Measurements from ENCODE around the gene POLR1A. TPM values are rescaled to one million over a fixed set of nuclear protein-coding genes. Genes with fewer than 3 reads are reported as not detected.
A peak's percentile ranks its signal among the peaks of the same experiment; 100 is the strongest.

Gene POLR1A
- total RNA-seq (32.7 and 36.8 TPM in 2 replicates), polyA plus RNA-seq (3.4 and 3.6 TPM in 2 replicates), polyA minus RNA-seq (8.6 and 12.8 TPM in 2 replicates)
- total RNA-seq (2013): 10.5 TPM

GRCh38 chr2:86105252-86105968, at the start of gene POLR1A:
TSS of gene POLR1A (minus strand) at chr2:86105886. CDS start at chr2:86105776, 110 bp downstream.
- peaks cover 50% of the 10 kb centered on the region for H3K4me1 Mint-ChIP-seq
- ChIA-PET CTCF (interaction anchor here (0.6 to 2.1 kb wide), 8 partner anchors 9 to 336 kb away, joined by 3 to 15 read pairs (median 4); partner anchors contain the start of gene KDM3A), POLR2A (interaction anchor here (0.6 to 1.7 kb wide), 7 partner anchors 67 to 336 kb away, joined by 3 to 9 read pairs (median 4); partner anchors contain the start of genes IMMT and KDM3A)
- 0% methylated on average over 22 of the region's 38 CpGs for WGBS (ENCODE audit: insufficient coverage)
- peaks cover 94% of the 10 kb centered on the region for H3K79me2 ChIP-seq (ENCODE audit: control insufficient read depth, insufficient read depth, low read length)
- H4K20me1 ChIP-seq (ENCODE audit: control insufficient read depth, insufficient read depth, low read length, poor library complexity, severe bottlenecking): peaks cover 20% of the 10 kb centered on the region
- peak within 1 kb of the TSS; percentile 84 for H3K4me2 ChIP-seq (replicated peaks; ENCODE audit: low read depth, low read length, poor library complexity, severe bottlenecking)
- DNase-seq (peak; percentile 95), ATAC-seq (ENCODE audit: low read depth) (peak; percentile 76)
- peak within 1 kb of the TSS; percentile 74 to 92 for H3K27ac ChIP-seq (ENCODE audit: low read length in 2 of 2)
- H3K36me3 ChIP-seq (replicated peaks in 1 of 2; ENCODE audit: control extremely low read depth in 1 of 2, control insufficient read depth in 1 of 2, extremely low read depth in 1 of 2, insufficient read depth in 2 of 2, low read length in 1 of 2): peaks cover 3 to 14% of the 10 kb centered on the region in 2 experiments
- H3K9ac ChIP-seq (ENCODE audit: low read length): peak within 1 kb of the TSS; percentile 84
- H3K4me3 Mint-ChIP-seq: peak within 1 kb of the TSS; percentile 93
- peak within 1 kb of the TSS; percentile 95 for H3K27ac Mint-ChIP-seq
- H3K9me3 Mint-ChIP-seq (ENCODE audit: insufficient read depth): no peaks in the 10 kb centered on the region
- no peaks in the 10 kb centered on the region for H3K9me3 ChIP-seq (ENCODE audit: control extremely low read depth in 1 of 3, control insufficient read depth in 2 of 3, insufficient read depth in 1 of 3, low read length in 2 of 3)
- intact Hi-C loops (cut with micrococcal nuclease): loop anchor here (1.0 to 10.0 kb wide), 4 partner anchors 25 to 491 kb away; partner anchors contain the start of genes C2orf68 and USP39
- H2AFZ ChIP-seq (ENCODE audit: insufficient read depth, low read depth, low read length, poor library complexity, severe bottlenecking): peak within 1 kb of the TSS; percentile 86
- no peaks in the 10 kb centered on the region for H3K27me3 ChIP-seq (replicated peaks in 1 of 4; ENCODE audit: control extremely low read depth in 1 of 4, control insufficient read depth in 3 of 4, insufficient read depth in 4 of 4, low read length in 3 of 4)
- H3K4me1 ChIP-seq (ENCODE audit: control insufficient read depth in 2 of 2, insufficient read depth in 2 of 2, low read length in 2 of 2): peaks cover 16 to 22% of the 10 kb centered on the region in 2 donors
- H3K27me3 Mint-ChIP-seq: no peaks in the 10 kb centered on the region
- TF ChIP-seq CTCF (IDR thresholded peaks at IDR 0.05) (no peak), EZH2 (IDR thresholded peaks at IDR 0.05; ENCODE audit: borderline replicate concordance, insufficient read depth, low read depth, low read length, poor library complexity, severe bottlenecking) (no peak)
- peak within 1 kb of the TSS; percentile 88 to 96 (median 89) for H3K4me3 ChIP-seq (ENCODE audit: control extremely low read depth in 1 of 5, extremely low read depth in 1 of 5, insufficient read depth in 1 of 5, low read depth in 2 of 5, low read length in 4 of 5)

GRCh38 chr2:86150502-86150901, 44.8 kb upstream of the POLR1A start:
- Histone ChIP-seq H3K36me3 (replicated peaks in 1 of 2; ENCODE audit: control extremely low read depth in 1 of 2, control insufficient read depth in 1 of 2, extremely low read depth in 1 of 2, insufficient read depth in 2 of 2, low read length in 1 of 2) (peaks cover 23 to 68% of the 10 kb centered on the region in 2 experiments), H3K4me1 (ENCODE audit: control insufficient read depth in 2 of 2, insufficient read depth in 2 of 2, low read length in 2 of 2) (no peaks in the 10 kb centered on the region), H3K27ac (ENCODE audit: low read length in 2 of 2) (no peak overlapping the region), H3K9ac (ENCODE audit: low read length) (no peak overlapping the region), H3K27me3 (replicated peaks in 1 of 4; ENCODE audit: control extremely low read depth in 1 of 4, control insufficient read depth in 3 of 4, insufficient read depth in 4 of 4, low read length in 3 of 4) (no peaks in the 10 kb centered on the region), H4K20me1 (ENCODE audit: control insufficient read depth, insufficient read depth, low read length, poor library complexity, severe bottlenecking) (no peaks in the 10 kb centered on the region), H3K4me3 (ENCODE audit: control extremely low read depth in 1 of 5, extremely low read depth in 1 of 5, insufficient read depth in 1 of 5, low read depth in 2 of 5, low read length in 4 of 5) (no peak overlapping the region), H3K79me2 (ENCODE audit: control insufficient read depth, insufficient read depth, low read length) (no peaks in the 10 kb centered on the region), H3K9me3 (ENCODE audit: control extremely low read depth in 1 of 3, control insufficient read depth in 2 of 3, insufficient read depth in 1 of 3, low read length in 2 of 3) (no peaks in the 10 kb centered on the region), H2AFZ (ENCODE audit: insufficient read depth, low read depth, low read length, poor library complexity, severe bottlenecking) (no peak overlapping the region), H3K4me2 (replicated peaks; ENCODE audit: low read depth, low read length, poor library complexity, severe bottlenecking) (no peak overlapping the region)
- intact Hi-C loops (cut with micrococcal nuclease): no loop called here
- no peaks in the 10 kb centered on the region for H3K27me3 Mint-ChIP-seq
- WGBS (ENCODE audit: insufficient coverage): no CpG with 5 or more reads among the region's 2 CpGs
- no peak overlapping the region for H3K4me3 Mint-ChIP-seq
- ChIA-PET POLR2A (no interaction called here), CTCF (interaction anchor here (0.9 to 1.5 kb wide), 3 partner anchors 323 to 513 kb away, joined by 3 to 4 read pairs (median 3); no protein-coding TSS in a partner anchor)
- H3K9me3 Mint-ChIP-seq (ENCODE audit: insufficient read depth): no peaks in the 10 kb centered on the region
- no peak for TF ChIP-seq EZH2 (IDR thresholded peaks at IDR 0.05; ENCODE audit: borderline replicate concordance, insufficient read depth, low read depth, low read length, poor library complexity, severe bottlenecking)
- TF ChIP-seq CTCF (IDR thresholded peaks at IDR 0.05): no peak
- no peak for DNase-seq
- peaks cover 5% of the 10 kb centered on the region for H3K4me1 Mint-ChIP-seq
- no peak for ATAC-seq (ENCODE audit: low read depth)
- H3K27ac Mint-ChIP-seq: no peak overlapping the region
